ENCODE measurements around the gene CLIC6. TPM values are rescaled to one million over a fixed set of nuclear protein-coding genes. Genes with fewer than 3 reads are reported as not detected.

The CLIC6 gene
- total and polyA plus RNA-seq, 2 experiments from 2014 or later = 1.1 to 1.5 TPM

GRCh38 chr21:34713621-34714020 is 44.8 kb downstream of the CLIC6 start:
- Mint-ChIP-seq H3K9me3 (no peaks in the 10 kb centered on the region; the same call in 2 of the 3 replicates), H3K36me3 (ENCODE audit: low read depth) (no peaks in the 10 kb centered on the region; the same call in 2 of the 3 replicates), H3K4me3 (no peak overlapping the region), H3K27ac (no peak overlapping the region), H3K4me1 (peaks cover 3% of the 10 kb centered on the region; the same call in 1 of the 3 replicates), H3K27me3 (ENCODE audit: insufficient read depth, low read depth, poor library complexity) (no peaks in the 10 kb centered on the region)
- Histone ChIP-seq H3K27me3 (ENCODE audit: insufficient read depth) (no peaks in the 10 kb centered on the region), H3K27ac (ENCODE audit: low read depth) (no peak overlapping the region), H3K4me2 (no peak overlapping the region), H4K20me1 (replicated peaks; ENCODE audit: insufficient read depth) (no peaks in the 10 kb centered on the region), H3K9me2 (ENCODE audit: insufficient read depth) (0 out of 2 replicates have a peak, but pooled peaks cover 4% of the 10 kb centered on the region), H3K79me2 (replicated peaks; ENCODE audit: insufficient read depth) (no peaks in the 10 kb centered on the region), H3K36me3 (ENCODE audit: insufficient read depth) (no peaks in the 10 kb centered on the region), H3F3A (replicated peaks; ENCODE audit: low read depth) (no peaks in the 10 kb centered on the region), H3K4me1 (ENCODE audit: insufficient read depth) (no peaks in the 10 kb centered on the region), H2AFZ (no peak overlapping the region), H3K4me3 (no peak overlapping the region)
- TF ChIP-seq EZH2phosphoT487 (IDR thresholded peaks at IDR 0.05; ENCODE audit: unreplicated experiment) (no peak), JUNB (IDR thresholded peaks at IDR 0.05; ENCODE audit: unreplicated experiment) (no peak), EZH2 (IDR thresholded peaks at IDR 0.05; ENCODE audit: low read depth, unreplicated experiment) (no peak), CREB1 (CRISPR knock-in tag; IDR thresholded peaks at IDR 0.05; ENCODE audit: low read depth) (no peak)
- ATAC-seq (no peak), DNase-seq (ENCODE audit: low spot score) (no peak)

- no peak overlapping the region for H3K4me2 ChIP-seq
- TF ChIP-seq REST (IDR thresholded peaks at IDR 0.05; ENCODE audit: unreplicated experiment) (no peak), ZNF462 (CRISPR knock-in tag; IDR thresholded peaks at IDR 0.05) (no peak), EZH2 (IDR thresholded peaks at IDR 0.05; ENCODE audit: low read depth, unreplicated experiment) (no peak), CTCF (conservative IDR thresholded peaks at IDR 0.05; ENCODE audit: low read depth in 2 of 2) (no peak), POLR2AphosphoS5 (IDR thresholded peaks at IDR 0.05; ENCODE audit: low read depth) (no peak), ZNF114 (CRISPR knock-in tag; IDR thresholded peaks at IDR 0.05) (no peak)
- no peaks in the 10 kb centered on the region for H3F3A ChIP-seq (replicated peaks; ENCODE audit: low read depth)
- peaks cover 4% of the 10 kb centered on the region; the same call in 1 of the 2 replicates for H3K9me2 ChIP-seq (ENCODE audit: insufficient read depth)
- no peak overlapping the region for H3K4me3 ChIP-seq
- H4K20me1 ChIP-seq (replicated peaks; ENCODE audit: insufficient read depth) = no peaks in the 10 kb centered on the region
- H3K27me3 ChIP-seq (ENCODE audit: insufficient read depth) = no peaks in the 10 kb centered on the region
- no peak overlapping the region for H2AFZ ChIP-seq
- no peak overlapping the region for H3K4me3 Mint-ChIP-seq
- no peak for ATAC-seq
- no peaks in the 10 kb centered on the region for H3K36me3 ChIP-seq (ENCODE audit: insufficient read depth)
- H3K27ac ChIP-seq (ENCODE audit: low read depth) = no peak overlapping the region
- no peaks in the 10 kb centered on the region; the same call in 2 of the 3 replicates for H3K36me3 Mint-ChIP-seq (ENCODE audit: low read depth)
- H3K27ac Mint-ChIP-seq = no peak overlapping the region
- no peaks in the 10 kb centered on the region for H3K79me2 ChIP-seq (replicated peaks; ENCODE audit: insufficient read depth)
- no peak for DNase-seq (ENCODE audit: low spot score)
- H3K9me3 Mint-ChIP-seq = no peaks in the 10 kb centered on the region; the same call in 2 of the 3 replicates
- H3K27me3 Mint-ChIP-seq (ENCODE audit: insufficient read depth, low read depth, poor library complexity) = no peaks in the 10 kb centered on the region
- H3K4me1 Mint-ChIP-seq = peaks cover 3% of the 10 kb centered on the region; the same call in 1 of the 3 replicates
- H3K4me1 ChIP-seq (ENCODE audit: insufficient read depth) = no peaks in the 10 kb centered on the region
Measured at GRCh38 chr21:34715518-34715917, 46.7 kb downstream of the CLIC6 start.

All from GM23338 (cell line).